ENCODE measurements around the gene KCNG2. TPM values are rescaled to one million over a fixed set of nuclear protein-coding genes. Genes with fewer than 3 reads are reported as not detected.

Gene KCNG2
- total RNA-seq, 1 donor from 2014 or later, result not detected

DNA sequence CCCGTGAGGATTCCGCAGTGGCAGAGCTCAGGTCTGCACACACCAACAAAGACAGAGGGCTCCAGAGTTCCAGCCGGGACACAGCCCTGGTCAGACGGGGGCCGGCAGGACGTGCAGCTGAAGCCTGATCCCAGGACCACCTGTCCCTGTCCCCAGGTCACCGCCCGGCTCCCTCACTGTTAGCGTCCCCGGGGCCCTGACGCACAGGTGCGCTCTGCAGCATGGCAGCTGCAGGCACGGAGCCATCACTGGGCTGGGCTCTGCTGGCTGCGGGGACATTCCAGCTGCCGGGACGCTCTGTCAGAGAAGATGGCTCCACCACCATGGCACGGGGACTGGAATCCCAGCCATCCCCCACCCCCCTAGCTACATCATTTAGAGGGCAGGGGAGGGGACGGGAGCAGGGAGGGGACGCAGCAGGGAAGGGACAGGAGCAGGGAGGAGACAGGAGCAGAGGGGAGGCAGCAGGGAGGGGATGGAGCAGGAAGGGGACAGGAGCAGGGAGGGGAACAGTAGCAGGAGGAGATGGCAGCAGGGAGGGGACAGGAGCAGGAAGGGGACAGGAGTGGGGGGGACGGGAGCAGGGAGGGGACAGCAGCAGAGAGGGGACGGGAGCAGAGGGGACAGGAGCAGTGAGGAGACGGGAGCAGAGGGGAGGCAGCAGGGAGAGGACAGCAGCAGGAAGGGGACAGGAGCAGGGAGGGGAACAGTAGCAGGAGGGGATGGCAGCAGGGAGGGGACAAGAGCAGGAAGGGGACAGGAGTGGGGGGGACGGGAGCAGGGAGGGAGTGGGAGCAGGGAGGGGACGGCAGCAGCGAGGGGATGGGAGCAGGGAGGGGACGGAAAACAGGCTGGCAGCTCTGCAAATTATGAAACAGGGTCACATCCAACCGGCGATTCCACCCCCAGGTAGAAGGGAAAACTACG, 113.9 kb downstream of the KCNG2 start:
- ATAC-seq, result peak; percentile 16
- no peak for DNase-seq
- intact Hi-C loops (cut with micrococcal nuclease), result no loop called here

DNA sequence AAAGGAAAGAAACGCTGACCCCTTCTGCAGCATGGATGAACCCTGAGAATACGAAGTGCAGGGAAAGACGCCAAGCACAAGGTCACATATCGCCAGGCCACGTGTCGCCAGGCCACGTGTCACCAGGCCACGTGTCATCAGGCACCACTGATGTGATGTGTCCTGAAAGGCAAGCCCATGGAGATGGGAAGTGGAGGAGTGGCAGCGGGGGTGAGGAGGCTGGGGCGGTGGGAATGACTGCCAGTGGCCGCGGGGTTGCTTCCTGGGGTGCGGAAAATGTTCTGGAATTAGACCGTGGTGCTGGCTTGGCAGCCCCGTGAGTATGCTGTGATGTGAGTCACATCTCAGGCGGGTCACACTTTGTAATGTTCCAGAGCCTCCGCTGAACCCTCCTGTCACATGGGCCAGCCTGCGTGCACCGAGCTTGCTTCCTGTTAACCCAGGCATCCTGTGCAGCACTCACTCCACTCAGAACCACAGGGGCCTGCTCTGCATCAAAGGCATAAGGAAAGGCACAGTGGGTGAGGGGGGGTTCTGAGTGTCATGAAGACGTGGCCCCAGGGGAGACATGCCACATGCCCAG, 114.8 kb downstream of the KCNG2 start:
- peak; percentile 24 for ATAC-seq
- no peak for DNase-seq
- intact Hi-C loops (cut with micrococcal nuclease), result no loop called here

DNA sequence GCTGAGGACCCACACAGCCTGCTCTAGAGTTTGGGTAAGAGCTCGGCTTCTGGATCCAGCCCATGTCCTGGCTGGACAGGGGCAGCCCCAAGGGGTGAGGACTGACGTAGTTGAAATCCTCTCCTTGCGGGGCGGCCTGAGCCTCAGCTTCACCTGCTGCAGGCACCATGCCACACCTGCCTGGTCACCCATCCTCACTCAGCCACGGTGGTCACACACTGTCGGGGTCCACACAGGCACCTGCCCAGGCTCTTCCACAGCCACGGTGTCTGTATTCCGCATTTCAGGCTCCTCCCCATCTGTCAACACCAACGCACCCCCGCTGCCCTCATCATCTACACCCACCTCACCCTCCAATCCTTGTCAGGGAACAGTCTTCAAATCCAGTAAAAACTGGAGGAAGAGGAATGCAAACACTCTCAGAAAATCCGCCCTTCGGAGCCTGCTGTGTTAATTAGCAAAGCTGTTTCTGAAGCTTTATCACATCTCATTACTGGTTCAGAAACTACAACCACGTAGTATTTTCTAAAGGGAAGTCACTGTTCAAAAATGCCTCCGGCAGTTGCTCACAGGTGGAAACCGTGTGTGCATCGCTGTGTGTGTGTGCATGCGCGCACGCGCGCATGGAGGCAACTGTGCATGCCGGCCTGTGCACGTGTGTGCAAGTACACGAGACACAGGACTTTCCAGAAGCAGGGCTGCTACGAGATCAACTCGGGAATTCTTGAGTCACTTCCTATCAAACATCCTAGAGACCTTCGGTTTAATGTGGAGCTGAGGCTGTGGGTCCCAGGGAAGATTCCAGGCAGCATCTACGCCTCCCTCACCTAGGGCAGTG, 115.5 kb downstream of the KCNG2 start:
- intact Hi-C loops (cut with micrococcal nuclease), result no loop called here
- DNase-seq (no peak), ATAC-seq (no peak)

DNA sequence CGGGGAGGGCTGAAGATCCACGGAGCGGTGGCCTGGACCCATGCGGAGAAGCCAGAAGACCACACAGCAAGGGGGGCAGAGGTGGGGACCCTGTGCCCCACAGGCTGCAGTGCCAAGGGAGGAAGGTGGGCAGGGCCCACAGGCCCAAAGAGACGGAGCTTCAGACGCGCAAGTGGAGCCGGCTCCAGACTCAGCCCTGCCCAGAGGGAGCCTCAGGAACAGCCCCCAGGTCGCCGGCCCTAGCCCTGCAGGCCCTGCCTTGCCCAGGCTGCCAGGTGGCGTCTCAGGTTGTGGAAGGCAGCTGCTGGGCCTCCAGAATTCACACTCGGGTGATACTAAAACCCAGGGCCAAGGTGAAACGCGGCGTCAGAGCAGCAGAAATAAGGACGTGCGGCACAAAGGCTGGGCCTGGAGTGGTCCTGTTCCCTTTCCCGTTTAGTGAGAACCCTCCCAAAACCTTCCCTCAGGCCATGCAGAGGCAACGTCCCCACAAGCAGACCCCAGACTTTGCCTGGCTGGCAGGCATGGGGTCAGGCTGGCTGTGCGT, 116.9 kb downstream of the KCNG2 start:
- ATAC-seq (no peak), DNase-seq (no peak)
- intact Hi-C loops (cut with micrococcal nuclease), result no loop called here

DNA sequence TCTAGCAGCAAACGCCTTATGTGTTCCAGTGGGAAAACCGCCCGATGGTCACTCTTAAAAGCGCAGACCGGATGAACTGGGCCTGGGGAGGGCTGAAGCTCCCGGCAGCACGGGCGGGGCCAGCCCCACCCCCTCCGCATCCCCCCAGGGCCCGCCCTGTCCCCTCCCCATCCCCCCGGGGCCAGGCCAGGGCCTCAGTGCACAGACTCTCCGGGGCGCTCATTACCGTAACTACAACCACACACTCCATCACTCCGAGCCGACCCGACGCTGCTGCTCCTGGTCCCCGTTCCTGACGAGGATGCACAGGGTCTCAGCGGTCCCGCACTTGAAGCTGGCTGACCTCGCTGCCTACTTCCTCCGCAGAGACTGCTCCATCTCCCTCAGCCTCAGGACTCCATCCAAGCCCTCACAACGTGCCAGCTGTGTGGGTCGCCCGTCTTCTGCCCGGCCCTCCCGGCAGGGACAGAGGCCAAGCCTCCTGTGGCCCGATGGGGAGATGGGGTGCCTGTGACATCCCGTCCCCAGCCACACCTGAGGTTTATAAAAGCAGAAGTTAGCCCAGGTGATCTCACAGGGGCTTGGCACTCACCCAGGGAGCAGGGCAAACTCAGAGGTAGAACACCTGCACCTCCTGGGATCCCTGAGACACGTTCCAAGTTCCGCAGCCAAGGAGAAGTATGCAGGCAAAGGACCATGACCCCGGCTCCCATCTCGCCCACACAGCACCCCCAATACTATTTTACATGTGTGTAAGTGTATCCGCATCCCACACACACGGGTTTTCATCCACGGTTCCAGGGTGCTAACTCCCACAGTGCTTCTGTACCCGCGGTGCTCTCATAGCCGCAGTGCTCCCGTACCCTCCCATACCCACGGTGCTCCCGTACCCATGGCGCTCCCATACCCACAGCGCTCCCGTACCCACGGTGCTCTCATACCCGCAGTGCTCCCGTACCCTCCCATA, 117.7 kb downstream of the KCNG2 start:
- ATAC-seq (peak; percentile 40), DNase-seq (peak; percentile 22)
- intact Hi-C loops (cut with micrococcal nuclease), result no loop called here

DNA sequence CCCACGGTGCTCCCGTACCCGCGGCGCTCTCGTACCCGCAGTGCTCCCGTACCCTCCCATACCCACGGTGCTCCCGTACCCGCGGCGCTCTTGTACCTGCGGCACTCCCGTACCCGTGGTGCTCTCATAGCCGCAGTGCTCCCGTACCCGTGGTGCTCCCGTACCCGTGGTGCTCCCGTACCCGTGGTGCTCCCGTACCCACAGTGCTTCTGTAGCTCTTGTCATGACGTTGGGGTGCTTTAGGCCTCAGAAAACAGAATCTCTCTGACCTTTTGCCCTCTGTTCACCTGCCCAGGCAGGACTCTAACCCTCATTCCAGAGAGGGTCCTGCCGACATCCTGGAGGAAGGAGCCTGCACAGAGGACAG, 118.4 kb downstream of the KCNG2 start:
- intact Hi-C loops (cut with micrococcal nuclease), result no loop called here
- DNase-seq, result no peak
- no peak for ATAC-seq

DNA sequence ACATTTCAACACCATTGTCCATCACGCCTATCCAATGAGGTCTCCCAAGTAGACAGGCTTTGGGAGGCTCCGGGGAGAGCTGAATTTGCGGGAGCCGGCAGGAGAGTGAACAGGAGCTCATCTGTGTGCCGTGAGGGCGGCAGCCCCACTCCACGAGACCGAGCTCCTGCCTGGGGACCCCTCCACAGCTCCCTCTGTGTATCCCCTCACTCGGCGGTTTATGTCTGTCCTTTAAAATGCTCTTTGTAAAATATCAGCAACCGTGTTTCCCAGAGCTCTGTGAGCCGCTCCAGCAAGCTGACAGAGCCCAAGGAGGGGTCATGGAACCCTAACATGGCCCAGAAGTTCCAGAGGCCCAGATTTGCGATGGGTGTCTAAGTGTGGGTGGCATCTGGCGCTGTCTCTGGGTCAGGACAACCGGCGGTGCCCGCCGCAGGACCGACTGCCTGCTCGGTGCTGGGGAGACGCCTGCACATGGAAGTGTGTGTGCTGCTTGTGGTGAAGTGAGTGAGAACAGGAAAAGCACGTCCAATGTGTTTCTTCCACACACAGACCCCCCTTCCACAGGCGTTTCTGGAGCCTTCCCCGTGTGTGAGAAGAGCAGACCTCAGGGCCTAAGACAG, 118.9 kb downstream of the KCNG2 start:
- DNase-seq (no peak), ATAC-seq (no peak)
- intact Hi-C loops (cut with micrococcal nuclease), result no loop called here

DNA sequence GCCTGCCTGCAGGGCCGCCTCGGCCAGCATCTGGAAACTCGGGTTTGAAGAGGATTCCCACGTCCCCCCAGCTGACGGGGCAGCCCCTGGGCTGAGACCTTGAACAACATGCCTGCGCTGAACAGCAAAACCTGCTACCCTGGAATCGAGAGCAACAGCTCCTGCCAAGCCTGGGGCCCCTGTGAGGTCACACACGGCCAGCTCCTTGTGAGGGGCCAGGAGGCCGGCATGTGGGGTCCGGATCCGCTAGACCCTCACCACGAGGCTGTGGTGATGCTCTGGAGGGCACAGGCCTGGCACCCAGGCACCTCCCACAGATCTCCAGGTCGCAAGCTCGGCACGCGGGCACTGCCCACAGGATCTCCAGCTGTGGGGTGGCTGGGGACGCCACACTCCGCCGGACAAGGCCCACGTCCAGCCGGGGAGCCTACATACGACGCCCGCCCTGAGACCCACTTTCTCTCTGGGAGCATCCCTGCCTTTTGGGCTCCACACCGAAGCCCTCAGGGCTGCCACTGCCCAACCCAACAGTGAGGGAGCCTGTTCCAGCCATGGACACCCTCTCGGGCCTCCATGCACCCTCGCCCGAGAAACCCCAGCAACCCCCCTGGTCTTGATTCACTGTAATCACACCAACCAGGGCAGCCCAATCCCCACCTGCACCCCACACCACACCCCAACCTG, 119.6 kb downstream of the KCNG2 start:
- DNase-seq (peak; percentile 26), ATAC-seq (no peak)
- intact Hi-C loops (cut with micrococcal nuclease), result no loop called here

DNA sequence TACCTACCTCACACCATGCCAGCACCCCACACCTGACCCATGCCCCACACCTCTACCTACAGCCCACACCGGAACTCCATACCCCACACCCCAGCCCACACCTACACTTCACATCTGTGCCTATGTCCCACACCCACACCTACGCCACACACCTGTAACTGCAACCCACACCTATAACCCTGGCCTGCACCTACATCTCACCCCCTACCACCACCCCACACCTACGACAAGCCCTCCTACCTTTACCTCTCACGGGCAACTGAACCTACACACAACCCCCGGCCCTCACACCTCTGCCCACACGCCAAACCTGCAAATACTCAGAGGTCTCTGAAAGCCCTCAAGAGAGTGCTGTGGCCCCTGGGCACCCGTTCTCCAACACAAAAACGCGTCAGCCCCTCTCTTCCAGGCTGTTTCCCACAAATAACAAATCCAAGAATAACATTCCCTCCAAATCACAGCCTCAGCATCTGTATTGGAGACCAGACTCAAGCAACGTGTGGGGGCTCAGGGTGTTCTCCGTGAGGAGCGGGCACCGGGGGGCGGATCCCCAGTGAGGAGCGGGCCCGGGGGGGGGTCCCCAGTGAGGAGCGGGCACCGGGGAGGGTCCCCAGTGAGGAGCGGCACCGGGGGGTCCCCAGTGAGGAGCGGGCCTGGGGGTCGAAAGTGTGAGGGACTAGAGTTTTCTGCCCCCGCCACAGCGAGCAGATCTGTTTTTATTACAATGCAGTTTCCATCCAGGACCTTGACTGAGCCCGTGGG, 120.3 kb downstream of the KCNG2 start:
- intact Hi-C loops (cut with micrococcal nuclease), result no loop called here
- no peak for ATAC-seq

DNA sequence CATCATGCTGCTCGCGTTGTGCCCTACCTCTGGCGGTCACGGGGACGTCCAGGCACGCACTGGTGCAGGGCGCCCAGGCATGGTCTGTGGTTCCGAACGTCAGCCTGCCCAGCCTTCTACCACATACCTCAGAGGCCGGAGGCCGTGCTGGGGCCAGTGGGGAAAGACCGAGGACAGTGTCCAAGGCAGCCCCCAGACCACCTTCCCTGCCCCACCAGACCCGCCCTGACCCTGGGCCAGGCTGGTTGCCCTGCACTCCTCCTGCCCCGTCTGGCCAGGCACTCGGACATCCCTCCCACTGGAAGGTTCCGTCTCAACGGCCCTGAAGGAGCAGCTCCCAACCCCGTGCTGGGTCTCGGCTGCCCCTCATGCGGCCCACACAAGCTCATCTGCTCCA, 120.9 kb downstream of the KCNG2 start:
- ATAC-seq (no peak), DNase-seq (peak; percentile 20)
- intact Hi-C loops (cut with micrococcal nuclease), result no loop called here

More for the DNA sequence above, 120.3 kb downstream of the KCNG2 start:
- no peak for DNase-seq

DNA sequence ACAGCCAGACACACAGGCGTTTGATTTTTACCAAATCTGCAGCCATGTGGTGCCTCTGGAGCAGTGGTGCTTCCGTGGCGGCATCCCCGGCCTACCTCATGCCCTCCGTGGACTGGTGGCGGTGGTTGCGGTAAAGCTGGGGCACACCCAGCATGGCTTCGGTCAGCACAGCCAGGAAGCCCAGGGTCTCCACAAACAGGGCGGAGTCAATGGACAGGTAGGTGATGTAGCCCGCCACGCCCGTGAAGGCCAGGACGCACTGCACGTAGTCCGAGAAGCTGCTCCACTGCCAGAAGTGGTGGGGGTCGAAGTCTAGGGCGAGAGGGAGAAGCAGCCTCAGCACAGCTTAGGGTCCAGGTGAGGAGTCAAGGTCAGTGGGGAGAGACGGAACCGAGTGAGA, 121.4 kb downstream of the KCNG2 start:
- intact Hi-C loops (cut with micrococcal nuclease), result no loop called here
- ATAC-seq (no peak), DNase-seq (peak; percentile 29)

DNA sequence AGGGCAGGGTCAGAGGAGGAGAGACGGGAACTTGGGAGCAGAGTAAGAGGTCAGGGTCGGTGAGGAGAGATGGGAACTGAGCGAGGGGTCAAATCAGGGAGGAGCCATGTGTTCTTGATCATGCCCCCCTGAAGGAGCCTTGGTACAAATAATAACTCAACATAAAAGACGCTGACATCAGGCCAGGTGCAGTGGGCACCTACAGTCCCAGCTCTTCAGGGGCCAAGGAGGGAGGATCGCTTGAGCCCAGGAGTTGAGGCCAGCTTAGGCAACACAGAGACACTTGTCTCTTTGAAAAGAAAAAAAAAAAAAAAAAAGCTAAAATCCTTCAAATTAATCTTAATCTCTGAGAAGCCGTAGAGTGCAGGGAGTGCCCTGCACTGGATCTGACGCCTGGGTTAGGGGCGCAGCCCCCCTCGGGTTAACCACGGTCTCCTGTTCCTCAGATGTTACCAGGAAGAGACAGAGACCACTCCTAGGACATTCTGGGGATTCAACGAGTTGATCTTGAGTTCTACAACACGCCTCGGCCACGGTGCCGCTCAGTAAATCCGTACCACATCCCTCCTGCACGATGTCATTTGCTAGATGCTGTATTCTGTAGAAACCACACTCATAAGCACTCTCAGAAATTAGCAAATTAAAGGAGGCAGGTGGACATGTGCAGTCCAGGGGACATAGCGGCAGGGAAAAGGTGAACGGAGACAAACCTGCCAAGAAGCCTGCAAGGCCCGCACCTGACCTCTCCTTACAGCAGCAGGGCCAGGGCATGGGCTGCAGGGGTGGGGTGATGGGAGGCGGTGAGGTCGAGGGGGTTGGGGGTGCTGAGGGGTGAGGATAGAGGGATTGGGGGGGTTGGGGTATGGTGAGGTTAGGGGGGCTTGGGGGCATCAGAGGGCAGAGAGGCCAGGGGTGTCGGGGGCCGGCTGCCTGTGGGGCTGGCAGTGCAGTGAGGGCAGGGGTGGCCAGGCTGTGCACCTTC, 124.5 kb downstream of the KCNG2 start:
- no peak for ATAC-seq
- no peak for DNase-seq
- intact Hi-C loops (cut with micrococcal nuclease), result no loop called here

DNA sequence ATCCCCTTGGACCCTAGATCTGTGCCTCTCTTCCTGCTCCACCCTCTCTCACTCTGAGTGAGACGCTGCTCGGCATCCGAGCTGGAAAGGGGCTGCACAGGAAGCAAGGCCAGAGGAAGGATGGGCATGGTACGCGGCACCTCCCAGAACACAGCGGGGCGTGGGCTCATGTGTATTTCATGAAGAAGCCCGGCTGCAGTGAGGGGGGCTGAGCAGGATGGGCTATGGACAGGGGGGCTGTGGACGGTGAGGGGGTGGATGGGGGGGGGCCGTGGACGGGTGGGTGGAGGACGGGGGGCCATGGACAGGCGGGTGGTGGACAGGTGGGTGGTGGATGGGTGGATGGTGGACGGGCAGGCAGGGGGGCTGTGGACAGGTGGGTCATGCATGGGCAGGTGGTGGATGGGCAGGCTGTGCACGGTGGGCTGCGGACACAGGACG, 125.3 kb downstream of the KCNG2 start:
- DNase-seq (peak; percentile 23), ATAC-seq (no peak)
- intact Hi-C loops (cut with micrococcal nuclease), result no loop called here

DNA sequence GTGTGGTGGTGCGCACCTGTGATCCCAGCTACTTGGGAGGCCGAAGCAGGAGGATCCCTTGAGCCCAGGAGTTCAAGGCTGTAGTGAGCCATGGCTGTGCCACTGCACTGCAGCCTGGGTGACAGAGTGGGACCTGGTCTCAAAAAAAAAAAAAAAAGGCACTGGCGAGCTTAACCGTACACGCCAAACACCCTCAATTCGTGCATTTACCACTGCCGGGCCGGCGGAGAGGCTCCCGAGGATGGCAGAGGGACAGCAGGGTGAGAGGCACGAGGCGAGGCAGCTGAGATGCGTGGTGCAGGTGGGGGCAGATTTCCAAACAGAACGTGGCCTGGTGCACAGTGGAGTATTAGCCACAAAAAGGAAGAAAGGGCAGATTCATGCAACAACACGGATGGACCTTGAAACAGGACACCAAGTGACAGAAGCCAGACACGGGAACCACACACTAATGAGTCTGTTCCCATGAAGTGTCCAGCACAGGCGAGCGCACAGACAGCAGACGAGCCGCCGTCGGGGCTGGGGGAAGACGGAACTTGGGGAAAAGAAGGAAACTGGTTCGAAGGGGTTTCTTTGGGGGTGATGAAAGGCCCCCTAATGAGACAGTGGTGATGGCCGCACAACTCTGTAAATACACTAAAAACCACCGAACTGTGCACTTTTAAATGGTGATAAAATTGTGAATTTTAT, 126.3 kb downstream of the KCNG2 start:
- no peak for DNase-seq
- ATAC-seq, result no peak
- intact Hi-C loops (cut with micrococcal nuclease), result no loop called here

Data from left ventricle myocardium superior (tissue), 1 donor.